H1 (cell line): ENCODE data around the gene TMEM139.

Source experiments
- CEBPB ChIP-seq: IDR thresholded peaks from 2 replicates; pipeline ENCODE4 v1.6.1; 2012; ENCODE audit warnings: low read depth, low read length
- CTCF ChIP-seq, 3 experiments: IDR thresholded peaks; 1 replicate in 2 of 3; 2 replicates in 1 of 3; pipeline versions ENCODE4 v1.5.1 to v1.6.1; 2011; ENCODE audit warnings: low read length in 3 of 3, mild to moderate bottlenecking in 3 of 3, inconsistent platforms in 2 of 3, low read depth in 1 of 3, moderate library complexity in 1 of 3; ENCODE audit not compliant: insufficient read depth in 1 of 3; ENCODE audit errors: control extremely low read depth in 1 of 3
- EP300 ChIP-seq, 2 experiments: IDR thresholded peaks; 1 replicate in 1 of 2; 2 replicates in 1 of 2; pipeline ENCODE4 v1.6.1; 2011 to 2012; ENCODE audit warnings: low read depth in 2 of 2, low read length in 2 of 2, mild to moderate bottlenecking in 2 of 2, borderline replicate concordance in 1 of 2, inconsistent platforms in 1 of 2, moderate library complexity in 1 of 2
- EZH2 ChIP-seq: fragments of 200-600 bp; sonication (generic); IDR thresholded peaks from 2 replicates; pipeline ENCODE4 v1.7.1; 2012; ENCODE audit warnings: low read depth, mild to moderate bottlenecking, moderate library complexity, low read length, inconsistent platforms; ENCODE audit not compliant: severe bottlenecking
- HDAC2 ChIP-seq, 2 experiments: fragments of 300-600 bp in 1 of 2; sonication (generic) in 1 of 2; IDR thresholded peaks; 2 replicates each; pipeline ENCODE4 v1.6.1; 2011 to 2012; ENCODE audit warnings: low read depth in 2 of 2, low read length in 2 of 2, mild to moderate bottlenecking in 2 of 2, moderate library complexity in 2 of 2, borderline replicate concordance in 1 of 2, inconsistent platforms in 1 of 2
- JUND ChIP-seq: IDR thresholded peaks from 2 replicates; pipeline ENCODE4 v1.6.1; 2011; ENCODE audit warnings: mild to moderate bottlenecking, improper control_type of control experiment, low read length
- POLR2A ChIP-seq, 2 experiments: IDR thresholded peaks; 1 replicate in 1 of 2; 2 replicates in 1 of 2; pipeline ENCODE4 v1.6.1; 2011; ENCODE audit warnings: low read depth in 2 of 2, low read length in 2 of 2, mild to moderate bottlenecking in 2 of 2; ENCODE audit errors: control extremely low read depth in 1 of 2
- POLR2AphosphoS5 ChIP-seq: IDR thresholded peaks from 2 replicates; pipeline ENCODE4 v1.6.1; 2011; ENCODE audit warnings: low read depth, low read length
- TF ChIP-seq, protein P1 (sequence below): IDR thresholded peaks from 2 replicates; pipeline ENCODE4 v1.6.1; 2011; ENCODE audit warnings: low read length, improper control_type of control experiment
- TF ChIP-seq, protein P2 (sequence below): IDR thresholded peaks from 2 replicates; pipeline ENCODE4 v1.6.1; 2012; ENCODE audit warnings: low read length, inconsistent platforms

GRCh38 chr7:143337216-143337615, 52.5 kb downstream of the TMEM139 start:
- TF ChIP-seq JUND: no peak
- TF ChIP-seq POLR2A (IDR thresholded peaks at IDR 0.05; ENCODE audit: control extremely low read depth in 1 of 2, low read depth in 2 of 2, low read length in 2 of 2): no peak
- no peak for TF ChIP-seq EP300 (IDR thresholded peaks at IDR 0.05; ENCODE audit: borderline replicate concordance in 1 of 2, low read depth in 2 of 2, low read length in 2 of 2)
- TF ChIP-seq POLR2AphosphoS5: no peak
- TF ChIP-seq, protein P1, sequence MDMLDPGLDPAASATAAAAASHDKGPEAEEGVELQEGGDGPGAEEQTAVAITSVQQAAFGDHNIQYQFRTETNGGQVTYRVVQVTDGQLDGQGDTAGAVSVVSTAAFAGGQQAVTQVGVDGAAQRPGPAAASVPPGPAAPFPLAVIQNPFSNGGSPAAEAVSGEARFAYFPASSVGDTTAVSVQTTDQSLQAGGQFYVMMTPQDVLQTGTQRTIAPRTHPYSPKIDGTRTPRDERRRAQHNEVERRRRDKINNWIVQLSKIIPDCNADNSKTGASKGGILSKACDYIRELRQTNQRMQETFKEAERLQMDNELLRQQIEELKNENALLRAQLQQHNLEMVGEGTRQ: no peak
- TF ChIP-seq HDAC2 (IDR thresholded peaks at IDR 0.05; ENCODE audit: borderline replicate concordance in 1 of 2, low read depth in 2 of 2, low read length in 2 of 2): no peak
- TF ChIP-seq CEBPB: no peak
- TF ChIP-seq EZH2: no peak
- TF ChIP-seq CTCF (IDR thresholded peaks at IDR 0.05; ENCODE audit: control extremely low read depth in 1 of 3, insufficient read depth in 1 of 3, low read depth in 1 of 3, low read length in 3 of 3): no peak
- TF ChIP-seq, protein P2, sequence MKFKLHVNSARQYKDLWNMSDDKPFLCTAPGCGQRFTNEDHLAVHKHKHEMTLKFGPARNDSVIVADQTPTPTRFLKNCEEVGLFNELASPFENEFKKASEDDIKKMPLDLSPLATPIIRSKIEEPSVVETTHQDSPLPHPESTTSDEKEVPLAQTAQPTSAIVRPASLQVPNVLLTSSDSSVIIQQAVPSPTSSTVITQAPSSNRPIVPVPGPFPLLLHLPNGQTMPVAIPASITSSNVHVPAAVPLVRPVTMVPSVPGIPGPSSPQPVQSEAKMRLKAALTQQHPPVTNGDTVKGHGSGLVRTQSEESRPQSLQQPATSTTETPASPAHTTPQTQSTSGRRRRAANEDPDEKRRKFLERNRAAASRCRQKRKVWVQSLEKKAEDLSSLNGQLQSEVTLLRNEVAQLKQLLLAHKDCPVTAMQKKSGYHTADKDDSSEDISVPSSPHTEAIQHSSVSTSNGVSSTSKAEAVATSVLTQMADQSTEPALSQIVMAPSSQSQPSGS: no peak
